Measurements from ENCODE around the gene OXLD1.

OXLD1 gene

DNA sequence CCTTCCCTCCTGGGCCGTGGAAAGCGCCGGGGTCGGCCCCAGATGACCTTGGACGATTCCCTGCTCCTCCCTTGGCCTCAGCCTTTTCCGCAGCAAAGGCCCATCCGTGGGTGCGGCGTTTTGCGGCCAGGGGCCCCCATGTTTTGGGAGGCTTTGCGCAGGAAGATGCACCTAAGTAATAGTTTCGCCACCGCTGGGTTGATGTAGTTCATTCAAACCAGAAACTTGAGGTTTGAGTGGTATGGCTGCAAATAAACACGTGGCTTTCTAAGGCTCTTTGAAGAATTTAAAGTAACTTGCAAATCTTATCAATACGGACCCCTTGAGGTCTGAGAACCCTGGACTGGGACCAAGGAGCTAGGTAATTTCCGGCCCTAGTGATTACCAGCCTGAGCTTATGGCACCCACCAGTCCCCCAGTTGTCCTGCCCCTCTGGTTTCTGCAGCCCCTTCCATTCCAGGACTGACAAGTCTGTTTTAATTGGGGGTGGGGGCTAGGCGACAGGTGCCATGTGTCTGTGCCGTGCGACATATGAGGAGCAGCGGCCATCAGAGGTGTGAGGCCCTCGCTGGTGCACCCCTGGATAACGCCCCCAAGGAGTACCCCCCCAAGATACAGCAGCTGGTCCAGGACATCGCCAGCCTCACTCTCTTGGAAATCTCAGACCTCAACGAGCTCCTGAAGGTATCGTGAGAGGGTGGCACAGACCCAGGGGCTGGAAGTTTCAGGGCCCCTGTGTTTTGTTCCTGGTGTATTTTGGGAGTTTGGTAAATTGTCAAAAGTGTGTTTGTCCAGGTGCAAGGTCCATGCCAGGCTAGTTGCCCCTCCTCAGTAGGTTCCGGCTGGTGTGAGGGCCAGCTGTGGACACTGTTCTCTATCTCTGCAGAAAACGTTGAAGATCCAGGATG, 37.6 kb upstream of the OXLD1 start:
- no peaks in the 10 kb centered on the region for H3K9me3 ChIP-seq
- intact Hi-C loops (cut with DNase I; ENCODE audit: low total_unique reads): no loop called here
- H3K27ac ChIP-seq: peak overlapping the region; percentile 92 to 93

GRCh38 chr17:81702934-81703746, 36.7 kb upstream of the OXLD1 start, which contains the start of gene MRPL12:
MRPL12 (plus strand) TSS chr17:81703367; CDS start chr17:81703502, 135 bp downstream.
- intact Hi-C loops (cut with DNase I; ENCODE audit: low total_unique reads): no loop called here
- no peaks in the 10 kb centered on the region for H3K27me3 ChIP-seq
- TF ChIP-seq, protein P1, sequence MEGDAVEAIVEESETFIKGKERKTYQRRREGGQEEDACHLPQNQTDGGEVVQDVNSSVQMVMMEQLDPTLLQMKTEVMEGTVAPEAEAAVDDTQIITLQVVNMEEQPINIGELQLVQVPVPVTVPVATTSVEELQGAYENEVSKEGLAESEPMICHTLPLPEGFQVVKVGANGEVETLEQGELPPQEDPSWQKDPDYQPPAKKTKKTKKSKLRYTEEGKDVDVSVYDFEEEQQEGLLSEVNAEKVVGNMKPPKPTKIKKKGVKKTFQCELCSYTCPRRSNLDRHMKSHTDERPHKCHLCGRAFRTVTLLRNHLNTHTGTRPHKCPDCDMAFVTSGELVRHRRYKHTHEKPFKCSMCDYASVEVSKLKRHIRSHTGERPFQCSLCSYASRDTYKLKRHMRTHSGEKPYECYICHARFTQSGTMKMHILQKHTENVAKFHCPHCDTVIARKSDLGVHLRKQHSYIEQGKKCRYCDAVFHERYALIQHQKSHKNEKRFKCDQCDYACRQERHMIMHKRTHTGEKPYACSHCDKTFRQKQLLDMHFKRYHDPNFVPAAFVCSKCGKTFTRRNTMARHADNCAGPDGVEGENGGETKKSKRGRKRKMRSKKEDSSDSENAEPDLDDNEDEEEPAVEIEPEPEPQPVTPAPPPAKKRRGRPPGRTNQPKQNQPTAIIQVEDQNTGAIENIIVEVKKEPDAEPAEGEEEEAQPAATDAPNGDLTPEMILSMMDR (IDR thresholded peaks at IDR 0.05): peak; percentile 23 to 49
- H3K36me3 ChIP-seq: peaks cover 4 to 69% (median 53%) of the 10 kb centered on the region in 3 donors
- H3K9me3 ChIP-seq: no peaks in the 10 kb centered on the region
- H3K4me3 ChIP-seq: peak within 1 kb of the TSS; percentile 71 to 82
- peak within 1 kb of the TSS; percentile 92 to 93 for H3K27ac ChIP-seq
- H3K4me1 ChIP-seq: peaks cover 0 to 37% (median 28%) of the 10 kb centered on the region in 4 donors
- peak; percentile 91 to 94 for DNase-seq

More for the DNA sequence above, 37.6 kb upstream of the OXLD1 start:
- DNase-seq: no peak
- TF ChIP-seq, protein P1 (IDR thresholded peaks at IDR 0.05): no peak
- H3K4me3 ChIP-seq: peak overlapping the region; percentile 71 to 82
- peaks cover 0 to 37% (median 28%) of the 10 kb centered on the region in 4 donors for H3K4me1 ChIP-seq
- peaks cover 0 to 61% (median 44%) of the 10 kb centered on the region in 3 donors for H3K36me3 ChIP-seq
- no peaks in the 10 kb centered on the region for H3K27me3 ChIP-seq

DNA sequence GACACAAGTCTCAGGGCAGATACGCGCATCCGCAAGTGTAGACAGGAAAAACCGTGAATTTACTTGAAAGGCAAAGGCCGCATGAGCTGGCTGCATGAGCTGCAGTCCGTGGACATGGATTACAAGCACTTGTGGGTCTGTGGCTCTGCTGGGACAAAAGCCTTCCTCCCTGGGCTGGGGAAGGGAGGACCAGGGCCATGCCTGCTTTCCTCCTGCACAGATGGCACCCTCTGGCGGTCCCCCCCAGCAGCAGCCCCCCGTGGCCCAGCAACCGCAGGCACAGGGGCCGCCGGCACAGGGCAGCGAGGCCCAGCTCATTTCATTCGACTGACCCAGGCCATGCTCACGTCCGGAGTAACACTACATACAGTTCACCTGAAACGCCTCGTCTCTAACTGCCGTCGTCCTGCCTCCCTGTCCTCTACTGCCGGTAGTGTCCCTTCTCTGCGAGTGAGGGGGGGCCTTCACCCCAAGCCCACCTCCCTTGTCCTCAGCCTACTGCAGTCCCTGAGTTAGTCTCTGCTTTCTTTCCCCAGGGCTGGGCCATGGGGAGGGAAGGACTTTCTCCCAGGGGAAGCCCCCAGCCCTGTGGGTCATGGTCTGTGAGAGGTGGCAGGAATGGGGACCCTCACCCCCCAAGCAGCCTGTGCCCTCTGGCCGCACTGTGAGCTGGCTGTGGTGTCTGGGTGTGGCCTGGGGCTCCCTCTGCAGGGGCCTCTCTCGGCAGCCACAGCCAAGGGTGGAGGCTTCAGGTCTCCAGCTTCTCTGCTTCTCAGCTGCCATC, 35.1 kb upstream of the OXLD1 start:
- Histone ChIP-seq H3K9me3 (no peaks in the 10 kb centered on the region), H3K4me1 (peaks cover 0 to 37% (median 28%) of the 10 kb centered on the region in 4 donors), H3K27me3 (no peaks in the 10 kb centered on the region), H3K27ac (peak overlapping the region in 1 of 2 donors; percentile 93), H3K4me3 (peak overlapping the region; percentile 71 to 82), H3K36me3 (peaks cover 21 to 69% (median 56%) of the 10 kb centered on the region in 3 donors)
- TF ChIP-seq, protein P1 (IDR thresholded peaks at IDR 0.05): no peak
- DNase-seq: no peak
- intact Hi-C loops (cut with DNase I; ENCODE audit: low total_unique reads): no loop called here

DNA sequence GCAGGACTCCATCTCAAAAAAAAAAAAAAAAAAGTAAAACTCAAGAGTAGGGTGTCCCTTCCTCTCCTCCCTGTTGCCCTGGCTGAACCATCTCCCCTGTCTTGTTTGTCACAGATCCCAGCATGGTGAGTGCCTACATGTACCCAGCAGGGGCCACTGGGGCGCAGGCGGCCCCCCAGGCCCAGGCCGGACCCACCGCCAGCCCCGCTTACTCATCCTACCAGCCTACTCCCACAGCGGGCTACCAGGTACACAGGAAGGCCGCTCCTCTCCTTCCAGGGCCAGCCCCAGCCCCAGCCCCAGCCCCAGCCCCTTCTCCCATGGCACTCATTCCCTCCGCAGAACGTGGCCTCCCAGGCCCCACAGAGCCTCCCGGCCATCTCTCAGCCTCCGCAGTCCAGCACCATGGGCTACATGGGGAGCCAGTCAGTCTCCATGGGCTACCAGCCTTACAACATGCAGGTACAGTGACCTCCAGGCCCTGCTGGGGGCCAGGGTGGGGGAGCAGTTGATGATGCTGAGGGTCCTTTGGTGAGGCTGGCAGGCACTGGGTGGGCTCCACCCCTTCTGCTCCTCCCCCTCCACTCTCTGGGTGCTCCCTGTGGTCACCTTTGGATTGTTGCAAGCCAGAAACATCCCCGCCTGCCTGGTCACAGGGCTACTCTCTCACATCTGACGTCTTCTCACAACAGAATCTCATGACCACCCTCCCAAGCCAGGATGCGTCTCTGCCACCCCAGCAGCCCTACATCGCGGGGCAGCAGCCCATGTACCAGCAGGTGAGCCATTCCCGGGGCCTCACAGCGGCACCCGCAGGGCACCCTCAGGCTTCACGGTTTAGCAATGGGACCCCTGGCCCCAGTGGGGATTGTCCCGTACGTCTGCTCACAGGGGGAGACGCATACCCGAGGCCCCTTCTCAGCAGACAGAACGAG, 34.2 kb upstream of the OXLD1 start:
- peak overlapping the region in 1 of 2 donors; percentile 71 for H3K4me3 ChIP-seq
- no peak overlapping the region for H3K27ac ChIP-seq
- DNase-seq: no peak
- TF ChIP-seq, protein P1 (IDR thresholded peaks at IDR 0.05): no peak
- intact Hi-C loops (cut with DNase I; ENCODE audit: low total_unique reads): no loop called here
- H3K27me3 ChIP-seq: no peaks in the 10 kb centered on the region
- H3K36me3 ChIP-seq: peaks cover 29 to 69% (median 59%) of the 10 kb centered on the region in 3 donors
- H3K4me1 ChIP-seq: peaks cover 0 to 37% (median 28%) of the 10 kb centered on the region in 4 donors
- H3K9me3 ChIP-seq: no peaks in the 10 kb centered on the region
